Measurements from ENCODE around the gene SH3D19. TPM values are rescaled to one million over a fixed set of nuclear protein-coding genes. Genes with fewer than 3 reads are reported as not detected.

The SH3D19 gene
- total RNA-seq, 1 experiment from 2014 or later: not detected

DNA sequence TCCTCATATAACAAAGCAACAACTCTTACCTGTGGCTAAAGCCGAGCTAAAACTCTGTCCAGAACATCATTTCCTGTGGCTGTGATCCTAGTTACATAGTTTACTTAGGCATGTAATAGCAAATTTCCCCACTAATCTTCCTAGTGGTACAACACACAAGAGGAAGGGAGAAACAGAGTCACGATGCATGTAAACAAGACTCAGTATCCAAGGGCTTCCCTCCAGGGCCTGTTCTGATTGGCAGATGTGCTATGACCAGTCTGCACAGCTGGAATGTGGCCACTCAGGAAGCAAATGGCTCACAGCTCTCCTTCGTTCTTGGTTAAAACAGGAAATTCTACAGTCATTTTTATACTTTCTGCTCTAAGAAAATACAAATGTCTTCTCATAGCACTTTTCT, 97.7 kb downstream of the SH3D19 start:
- Histone ChIP-seq H4K20me1 (ENCODE audit: insufficient read depth, low read depth, low read length) (no peaks in the 10 kb centered on the region), H3K36me3 (ENCODE audit: insufficient read depth, low read length) (no peaks in the 10 kb centered on the region), H3K9me3 (ENCODE audit: low read length) (no peaks in the 10 kb centered on the region), H3K4me2 (ENCODE audit: low read depth, low read length, poor library complexity, severe bottlenecking) (no peak overlapping the region), H3K9me2 (replicated peaks; ENCODE audit: insufficient read depth, low read length) (no peaks in the 10 kb centered on the region), H2AFZ (ENCODE audit: low read length) (no peak overlapping the region), H3K79me2 (ENCODE audit: low read length) (no peaks in the 10 kb centered on the region), H3K27ac (ENCODE audit: low read length) (no peak overlapping the region), H3K27me3 (ENCODE audit: low read length) (no peaks in the 10 kb centered on the region), H3K4me3 (ENCODE audit: low read length) (no peak overlapping the region), H3K4me1 (ENCODE audit: low read length) (no peaks in the 10 kb centered on the region), H3K9ac (ENCODE audit: low read length) (no peak overlapping the region)
- no peak for DNase-seq

DNA sequence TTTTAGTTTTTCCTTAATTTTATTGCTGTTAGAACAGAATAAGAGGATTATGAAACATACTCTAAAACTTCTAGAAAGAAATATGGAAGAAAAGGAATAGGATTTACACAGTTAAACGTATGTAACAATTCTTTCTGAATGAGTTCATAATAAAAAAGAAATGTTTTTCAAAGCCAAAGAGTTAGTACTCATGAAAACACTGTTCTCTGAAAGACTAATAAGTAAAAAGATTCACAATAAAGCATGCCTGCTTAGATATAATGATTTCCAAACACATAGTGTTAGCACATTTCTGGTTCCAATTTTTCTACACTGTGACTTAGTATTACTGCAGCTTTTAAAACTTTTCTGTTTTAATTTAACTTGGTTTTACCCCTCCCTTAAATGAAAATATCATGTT, 98.2 kb downstream of the SH3D19 start:
- H3K4me2 ChIP-seq (ENCODE audit: low read depth, low read length, poor library complexity, severe bottlenecking): no peak overlapping the region

DNA sequence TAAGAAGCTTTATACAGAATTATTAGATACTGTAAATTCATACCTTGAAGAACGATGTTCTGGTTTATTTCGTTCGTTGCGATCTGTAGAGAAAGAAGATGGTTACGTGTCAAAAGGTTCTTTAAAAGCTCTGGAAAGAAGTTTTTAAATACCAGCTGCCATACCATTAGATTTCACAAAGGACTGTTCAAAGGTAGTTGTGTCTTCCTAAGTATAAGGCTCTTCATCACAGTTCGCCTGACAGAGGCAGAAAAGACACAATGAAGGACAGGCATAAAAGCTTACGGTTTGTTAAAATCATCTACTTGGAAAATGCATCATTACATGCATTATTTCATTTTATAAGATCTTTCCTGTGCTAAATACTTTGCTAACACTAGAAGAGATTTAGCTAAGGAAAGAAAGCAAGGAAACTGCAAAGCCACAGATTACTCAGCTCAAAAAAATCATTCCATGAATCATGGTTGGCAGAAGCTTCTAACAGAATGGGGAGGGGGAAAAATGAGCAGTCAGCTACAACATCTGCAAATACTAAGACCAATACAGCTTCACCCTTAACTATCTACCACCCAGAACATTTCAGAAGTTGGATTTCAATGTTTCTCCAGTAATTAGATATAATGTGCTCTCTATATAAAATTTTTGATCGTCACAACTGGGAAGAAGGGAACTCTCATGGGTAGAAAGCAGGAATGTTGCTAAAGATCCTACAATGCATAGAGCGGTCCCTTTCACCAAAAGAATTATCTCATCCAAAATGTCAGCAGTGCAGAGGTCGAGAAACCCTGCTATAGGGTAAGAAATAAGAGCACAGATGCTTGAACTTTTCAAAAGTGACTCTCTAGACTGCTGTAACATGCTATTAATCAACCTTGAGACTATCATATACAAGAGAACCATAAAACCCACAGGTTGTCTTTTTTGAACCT, 99.1 kb downstream of the SH3D19 start:
- H3K36me3 ChIP-seq (ENCODE audit: insufficient read depth, low read length): no peaks in the 10 kb centered on the region
- no peaks in the 10 kb centered on the region for H3K9me2 ChIP-seq (replicated peaks; ENCODE audit: insufficient read depth, low read length)
- no peaks in the 10 kb centered on the region for H3K79me2 ChIP-seq (ENCODE audit: low read length)
- DNase-seq: no peak
- H3K4me2 ChIP-seq (ENCODE audit: low read depth, low read length, poor library complexity, severe bottlenecking): no peak overlapping the region
- H4K20me1 ChIP-seq (ENCODE audit: insufficient read depth, low read depth, low read length): no peaks in the 10 kb centered on the region
- no peaks in the 10 kb centered on the region for H3K27me3 ChIP-seq (ENCODE audit: low read length)
- no peaks in the 10 kb centered on the region for H3K4me1 ChIP-seq (ENCODE audit: low read length)
- H3K9me3 ChIP-seq (ENCODE audit: low read length): no peaks in the 10 kb centered on the region
- H2AFZ ChIP-seq (ENCODE audit: low read length): no peak overlapping the region
- no peak overlapping the region for H3K27ac ChIP-seq (ENCODE audit: low read length)
- H3K4me3 ChIP-seq (ENCODE audit: low read length): no peak overlapping the region
- no peak overlapping the region for H3K9ac ChIP-seq (ENCODE audit: low read length)

More for the DNA sequence above, 98.2 kb downstream of the SH3D19 start:
- Histone ChIP-seq H3K9me3 (ENCODE audit: low read length) (no peaks in the 10 kb centered on the region), H3K4me3 (ENCODE audit: low read length) (no peak overlapping the region), H3K27ac (ENCODE audit: low read length) (no peak overlapping the region), H3K36me3 (ENCODE audit: insufficient read depth, low read length) (no peaks in the 10 kb centered on the region), H3K79me2 (ENCODE audit: low read length) (no peaks in the 10 kb centered on the region), H2AFZ (ENCODE audit: low read length) (no peak overlapping the region), H4K20me1 (ENCODE audit: insufficient read depth, low read depth, low read length) (no peaks in the 10 kb centered on the region), H3K9ac (ENCODE audit: low read length) (no peak overlapping the region), H3K9me2 (replicated peaks; ENCODE audit: insufficient read depth, low read length) (no peaks in the 10 kb centered on the region), H3K4me1 (ENCODE audit: low read length) (no peaks in the 10 kb centered on the region), H3K27me3 (ENCODE audit: low read length) (no peaks in the 10 kb centered on the region)
- no peak for DNase-seq

DNA sequence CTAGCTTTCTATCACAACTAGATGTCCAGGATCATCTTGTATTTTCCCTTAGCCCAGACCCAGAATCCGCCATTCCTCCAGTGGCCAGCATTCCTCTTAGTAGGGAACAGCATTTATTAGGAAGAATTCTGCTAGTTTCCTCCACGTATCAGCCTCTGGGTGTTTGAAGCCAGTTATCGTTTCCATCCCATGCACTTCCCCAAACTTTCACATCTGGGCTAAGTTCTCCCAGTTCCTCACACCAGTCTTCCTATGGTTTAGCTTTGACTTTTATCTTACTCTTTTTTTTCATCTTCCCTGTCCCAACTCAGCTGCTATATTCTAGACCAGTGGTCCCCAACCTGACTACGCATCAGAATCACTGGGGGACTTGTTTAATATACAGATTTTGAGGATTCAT, 101.9 kb downstream of the SH3D19 start:
- Histone ChIP-seq H3K79me2 (ENCODE audit: low read length) (no peaks in the 10 kb centered on the region), H3K4me1 (ENCODE audit: low read length) (no peaks in the 10 kb centered on the region), H3K27ac (ENCODE audit: low read length) (no peak overlapping the region), H3K9me2 (replicated peaks; ENCODE audit: insufficient read depth, low read length) (no peaks in the 10 kb centered on the region), H3K9me3 (ENCODE audit: low read length) (no peaks in the 10 kb centered on the region), H3K4me2 (ENCODE audit: low read depth, low read length, poor library complexity, severe bottlenecking) (no peak overlapping the region), H3K9ac (ENCODE audit: low read length) (no peak overlapping the region), H3K36me3 (ENCODE audit: insufficient read depth, low read length) (no peaks in the 10 kb centered on the region), H2AFZ (ENCODE audit: low read length) (no peak overlapping the region), H3K4me3 (ENCODE audit: low read length) (no peak overlapping the region), H4K20me1 (ENCODE audit: insufficient read depth, low read depth, low read length) (no peaks in the 10 kb centered on the region), H3K27me3 (ENCODE audit: low read length) (no peaks in the 10 kb centered on the region)
- DNase-seq: no peak

DNA sequence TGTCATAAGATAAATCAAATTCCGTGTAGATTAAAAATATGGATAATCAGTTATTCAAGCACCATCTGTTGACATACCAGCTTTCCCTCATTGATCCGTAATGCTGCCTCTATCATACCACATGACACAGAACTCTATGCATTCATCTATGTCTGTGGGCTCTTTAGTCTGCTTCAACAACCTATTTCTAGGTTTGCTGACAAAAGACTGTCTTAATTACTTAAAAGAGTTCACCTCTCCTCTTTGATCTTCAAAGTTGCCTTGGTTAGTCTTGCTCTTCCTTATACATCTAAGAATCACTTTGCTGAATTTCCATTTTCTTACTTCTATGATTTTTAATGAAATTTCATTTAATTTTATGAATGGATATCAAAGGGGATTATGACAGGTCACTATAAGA, 105.5 kb downstream of the SH3D19 start:
- Histone ChIP-seq H3K4me1 (ENCODE audit: low read length) (no peaks in the 10 kb centered on the region), H3K27me3 (ENCODE audit: low read length) (no peaks in the 10 kb centered on the region), H3K4me3 (ENCODE audit: low read length) (no peak overlapping the region), H4K20me1 (ENCODE audit: insufficient read depth, low read depth, low read length) (no peaks in the 10 kb centered on the region), H2AFZ (ENCODE audit: low read length) (no peak overlapping the region), H3K27ac (ENCODE audit: low read length) (no peak overlapping the region), H3K4me2 (ENCODE audit: low read depth, low read length, poor library complexity, severe bottlenecking) (no peak overlapping the region), H3K9me3 (ENCODE audit: low read length) (no peaks in the 10 kb centered on the region), H3K9me2 (replicated peaks; ENCODE audit: insufficient read depth, low read length) (no peaks in the 10 kb centered on the region), H3K79me2 (ENCODE audit: low read length) (no peaks in the 10 kb centered on the region), H3K36me3 (ENCODE audit: insufficient read depth, low read length) (no peaks in the 10 kb centered on the region), H3K9ac (ENCODE audit: low read length) (no peak overlapping the region)
- no peak for DNase-seq

DNA sequence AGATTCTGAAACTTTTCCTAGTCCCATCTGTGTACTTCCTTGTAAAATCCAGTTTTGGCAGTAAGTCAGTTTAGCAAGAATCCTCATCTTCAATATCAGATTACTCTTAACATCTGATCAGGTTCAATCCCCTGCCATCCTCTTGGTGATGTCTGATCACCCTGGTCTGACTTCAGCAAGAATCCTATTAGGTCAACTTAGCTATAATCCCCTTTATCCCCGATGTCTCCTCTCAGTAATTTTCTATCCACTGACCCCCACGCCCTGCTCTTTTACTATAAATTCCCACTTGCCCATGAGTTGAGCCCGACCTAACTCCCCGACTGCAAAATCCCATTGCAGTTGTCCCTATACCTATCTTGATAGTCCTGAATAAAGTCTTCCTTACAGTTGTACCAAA, 106.3 kb downstream of the SH3D19 start:
- H4K20me1 ChIP-seq (ENCODE audit: insufficient read depth, low read depth, low read length): no peaks in the 10 kb centered on the region
- H3K9ac ChIP-seq (ENCODE audit: low read length): no peak overlapping the region
- DNase-seq: no peak
- H3K4me1 ChIP-seq (ENCODE audit: low read length): no peaks in the 10 kb centered on the region
- H3K79me2 ChIP-seq (ENCODE audit: low read length): no peaks in the 10 kb centered on the region
- no peaks in the 10 kb centered on the region for H3K9me3 ChIP-seq (ENCODE audit: low read length)
- no peaks in the 10 kb centered on the region for H3K36me3 ChIP-seq (ENCODE audit: insufficient read depth, low read length)
- no peaks in the 10 kb centered on the region for H3K9me2 ChIP-seq (replicated peaks; ENCODE audit: insufficient read depth, low read length)
- no peak overlapping the region for H3K27ac ChIP-seq (ENCODE audit: low read length)
- H2AFZ ChIP-seq (ENCODE audit: low read length): no peak overlapping the region
- H3K27me3 ChIP-seq (ENCODE audit: low read length): no peaks in the 10 kb centered on the region
- H3K4me3 ChIP-seq (ENCODE audit: low read length): no peak overlapping the region
- H3K4me2 ChIP-seq (ENCODE audit: low read depth, low read length, poor library complexity, severe bottlenecking): no peak overlapping the region

DNA sequence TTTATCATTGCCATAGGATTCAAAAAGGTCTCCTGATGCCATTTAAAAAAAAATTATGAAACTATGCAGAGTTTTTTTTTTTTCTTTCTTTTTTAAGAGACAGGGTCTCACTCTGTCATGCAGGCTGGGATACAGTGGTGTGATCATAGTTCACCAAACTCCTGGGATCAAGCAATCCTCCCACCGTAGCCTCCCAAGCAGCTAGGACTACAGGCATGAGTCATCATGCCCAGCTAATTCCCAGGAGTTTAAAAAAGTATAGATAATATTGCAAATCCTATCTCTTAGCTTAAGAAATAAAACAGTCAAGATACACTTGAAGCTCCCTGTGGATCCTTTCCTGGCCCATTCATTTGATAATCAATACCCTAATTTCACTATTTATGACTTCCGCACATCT, 107.1 kb downstream of the SH3D19 start:
- no peaks in the 10 kb centered on the region for H3K27me3 ChIP-seq (ENCODE audit: low read length)
- H3K4me1 ChIP-seq (ENCODE audit: low read length): no peaks in the 10 kb centered on the region
- no peaks in the 10 kb centered on the region for H3K9me2 ChIP-seq (replicated peaks; ENCODE audit: insufficient read depth, low read length)
- no peak overlapping the region for H3K27ac ChIP-seq (ENCODE audit: low read length)
- H3K9ac ChIP-seq (ENCODE audit: low read length): no peak overlapping the region
- no peak for DNase-seq
- H3K4me2 ChIP-seq (ENCODE audit: low read depth, low read length, poor library complexity, severe bottlenecking): no peak overlapping the region
- no peak overlapping the region for H2AFZ ChIP-seq (ENCODE audit: low read length)
- no peaks in the 10 kb centered on the region for H4K20me1 ChIP-seq (ENCODE audit: insufficient read depth, low read depth, low read length)
- H3K79me2 ChIP-seq (ENCODE audit: low read length): no peaks in the 10 kb centered on the region
- H3K9me3 ChIP-seq (ENCODE audit: low read length): no peaks in the 10 kb centered on the region
- H3K4me3 ChIP-seq (ENCODE audit: low read length): no peak overlapping the region
- H3K36me3 ChIP-seq (ENCODE audit: insufficient read depth, low read length): no peaks in the 10 kb centered on the region

DNA sequence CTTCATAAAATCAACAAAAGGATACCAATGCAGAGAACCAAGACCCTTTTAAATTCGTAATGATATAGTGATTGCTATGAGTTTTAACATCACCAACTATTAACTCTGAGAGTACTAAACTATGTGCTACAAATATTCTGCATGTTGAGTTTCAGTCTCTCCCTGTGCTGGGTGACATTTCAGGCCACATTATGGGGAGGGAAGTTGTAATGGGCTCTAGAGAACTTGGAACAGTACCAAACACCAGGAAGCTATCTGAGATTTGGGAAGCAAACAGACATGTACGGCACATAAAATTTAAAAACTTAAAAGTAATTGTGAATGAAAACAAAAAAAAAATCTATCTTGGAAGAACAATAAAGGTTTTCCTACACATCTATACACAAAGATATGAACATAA, 108.1 kb downstream of the SH3D19 start:
- Histone ChIP-seq H3K9me3 (ENCODE audit: low read length) (no peaks in the 10 kb centered on the region), H3K36me3 (ENCODE audit: insufficient read depth, low read length) (no peaks in the 10 kb centered on the region), H3K79me2 (ENCODE audit: low read length) (no peaks in the 10 kb centered on the region), H3K27me3 (ENCODE audit: low read length) (no peaks in the 10 kb centered on the region), H3K4me1 (ENCODE audit: low read length) (no peaks in the 10 kb centered on the region), H3K4me3 (ENCODE audit: low read length) (no peak overlapping the region), H4K20me1 (ENCODE audit: insufficient read depth, low read depth, low read length) (no peaks in the 10 kb centered on the region), H3K9ac (ENCODE audit: low read length) (no peak overlapping the region), H3K4me2 (ENCODE audit: low read depth, low read length, poor library complexity, severe bottlenecking) (no peak overlapping the region), H3K27ac (ENCODE audit: low read length) (no peak overlapping the region), H3K9me2 (replicated peaks; ENCODE audit: insufficient read depth, low read length) (no peaks in the 10 kb centered on the region), H2AFZ (ENCODE audit: low read length) (no peak overlapping the region)
- DNase-seq: no peak

Measured in Karpas-422 (cell line).